HT1080 (cell line): ENCODE results near the gene SOBP. TPM values are rescaled to one million over a fixed set of nuclear protein-coding genes. Genes with fewer than 3 reads are reported as not detected.
A peak's percentile ranks its signal among the peaks of the same experiment; 100 is the strongest.
"Not testable (repeated sequence)": the region's sequence is repeated elsewhere in the genome, so short reads cannot be mapped to it uniquely, and the experiment has no call there.

ENCODE experiments used
- DNase-seq: peaks from one replicate; pipeline ENCODE4 v3.0.0-alpha.2; 2015; ENCODE audit warnings: low read depth
- total RNA-seq: library from RNA; depleted of rRNA; stranded (reverse); fragments of >200 nt; shearing (Covaris generic); gene quantifications from 2 replicates; pipeline ENCODE4 v1.2.3, GENCODE V29; 2014

The SOBP gene
- total RNA-seq, 1 experiment from 2014 or later = 1.9 TPM

DNA sequence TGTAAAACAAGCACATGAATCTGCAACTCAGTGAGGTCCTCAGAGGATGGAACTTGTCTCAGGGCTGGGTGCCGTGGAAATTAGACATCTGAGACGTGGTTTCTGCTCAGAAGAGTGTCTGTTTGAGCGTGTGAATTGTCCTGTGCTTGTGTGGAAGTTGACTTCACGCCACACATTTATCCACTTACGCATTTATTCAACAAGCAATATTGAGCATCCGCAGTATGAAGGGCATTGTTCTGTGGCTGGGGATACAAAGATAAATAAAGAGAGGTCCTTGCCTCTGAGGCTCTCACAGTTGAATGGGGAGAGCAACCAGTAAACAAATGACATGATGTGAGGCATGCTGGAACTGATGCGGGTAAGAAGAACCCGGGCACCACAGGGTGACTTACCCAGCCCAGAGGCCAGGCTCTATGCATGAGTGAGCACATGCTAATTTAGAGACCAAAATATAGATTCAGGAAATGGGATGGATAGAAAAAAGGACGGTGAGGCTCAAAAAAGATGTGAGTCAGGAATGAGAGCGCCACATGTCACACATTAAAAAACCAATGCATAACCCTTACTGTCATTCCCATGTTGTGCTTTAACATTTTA lies 60.4 kb downstream of the SOBP start:
- DNase-seq = no peak

- no peak for DNase-seq
Observed at GRCh38 chr6:107550906-107551305, 61.0 kb downstream of the SOBP start.

GRCh38 chr6:107553121-107553520 lies 63.2 kb downstream of the SOBP start:
- not testable (repeated sequence) for DNase-seq

GRCh38 chr6:107554326-107554725 lies 64.4 kb downstream of the SOBP start:
- DNase-seq = no peak

DNA sequence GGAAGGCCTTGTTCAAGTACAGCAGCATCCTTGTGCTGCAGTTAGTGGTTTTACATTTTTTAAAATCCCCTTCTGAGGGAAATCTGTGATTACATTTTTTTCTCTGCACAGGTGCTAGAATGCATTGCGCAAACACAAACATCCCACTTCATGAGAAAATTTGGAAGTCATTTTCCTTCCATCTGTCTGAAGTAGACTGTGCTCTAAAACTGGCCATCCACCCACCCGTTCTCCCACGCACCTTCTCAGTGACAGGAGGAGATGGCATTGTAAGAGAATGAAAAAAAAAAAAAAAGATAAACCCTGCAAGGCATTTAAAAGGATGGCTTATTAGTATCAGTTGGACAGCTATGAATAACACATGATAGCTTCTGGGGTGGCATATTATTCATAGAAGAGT lies 65.0 kb downstream of the SOBP start:
- DNase-seq = no peak

DNA sequence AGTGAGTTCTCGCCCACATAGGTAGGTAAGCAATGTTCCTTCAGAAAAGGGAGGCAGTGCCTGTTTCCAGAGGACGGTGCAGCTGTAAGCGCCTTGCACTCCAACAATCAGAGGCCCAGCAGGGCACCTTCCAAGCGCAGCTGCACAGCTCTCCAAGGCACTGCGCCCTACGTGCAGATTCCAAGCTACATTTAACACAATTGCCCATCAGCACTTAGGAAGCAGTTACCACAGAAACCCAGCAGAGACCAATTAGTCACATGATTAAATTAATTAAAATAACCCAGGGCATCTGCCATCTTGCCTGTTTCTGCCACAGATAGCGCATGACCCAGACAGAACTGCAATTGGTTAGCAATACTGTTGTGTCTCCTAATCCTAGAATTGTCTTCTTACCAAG lies 65.5 kb downstream of the SOBP start:
- DNase-seq = no peak

GRCh38 chr6:107556082-107556481 lies 66.2 kb downstream of the SOBP start:
- no peak for DNase-seq

GRCh38 chr6:107557698-107558097 lies 67.8 kb downstream of the SOBP start:
- DNase-seq = no peak

- no peak for DNase-seq
Observed at GRCh38 chr6:107560657-107561056, 70.7 kb downstream of the SOBP start.

DNA sequence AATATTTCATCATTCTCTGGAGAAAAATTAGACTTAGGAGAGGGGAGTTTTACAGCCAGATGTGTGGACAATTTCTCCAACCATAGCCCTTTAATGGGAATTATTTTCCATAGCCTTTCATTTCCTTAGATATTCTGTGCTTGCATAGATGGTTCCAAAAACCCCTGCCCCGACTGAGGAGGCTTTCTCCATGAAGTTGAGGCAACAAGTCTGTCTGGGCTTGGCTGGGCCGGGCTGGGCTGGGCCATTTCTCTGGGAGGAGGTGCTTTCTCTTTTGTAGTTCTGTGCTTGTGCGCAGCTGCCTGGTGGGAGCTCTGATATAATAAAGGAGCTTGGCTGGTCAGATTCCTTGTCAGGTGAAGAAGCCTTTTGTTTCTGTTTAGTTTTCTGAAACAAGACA lies 71.4 kb downstream of the SOBP start:
- no peak for DNase-seq

DNA sequence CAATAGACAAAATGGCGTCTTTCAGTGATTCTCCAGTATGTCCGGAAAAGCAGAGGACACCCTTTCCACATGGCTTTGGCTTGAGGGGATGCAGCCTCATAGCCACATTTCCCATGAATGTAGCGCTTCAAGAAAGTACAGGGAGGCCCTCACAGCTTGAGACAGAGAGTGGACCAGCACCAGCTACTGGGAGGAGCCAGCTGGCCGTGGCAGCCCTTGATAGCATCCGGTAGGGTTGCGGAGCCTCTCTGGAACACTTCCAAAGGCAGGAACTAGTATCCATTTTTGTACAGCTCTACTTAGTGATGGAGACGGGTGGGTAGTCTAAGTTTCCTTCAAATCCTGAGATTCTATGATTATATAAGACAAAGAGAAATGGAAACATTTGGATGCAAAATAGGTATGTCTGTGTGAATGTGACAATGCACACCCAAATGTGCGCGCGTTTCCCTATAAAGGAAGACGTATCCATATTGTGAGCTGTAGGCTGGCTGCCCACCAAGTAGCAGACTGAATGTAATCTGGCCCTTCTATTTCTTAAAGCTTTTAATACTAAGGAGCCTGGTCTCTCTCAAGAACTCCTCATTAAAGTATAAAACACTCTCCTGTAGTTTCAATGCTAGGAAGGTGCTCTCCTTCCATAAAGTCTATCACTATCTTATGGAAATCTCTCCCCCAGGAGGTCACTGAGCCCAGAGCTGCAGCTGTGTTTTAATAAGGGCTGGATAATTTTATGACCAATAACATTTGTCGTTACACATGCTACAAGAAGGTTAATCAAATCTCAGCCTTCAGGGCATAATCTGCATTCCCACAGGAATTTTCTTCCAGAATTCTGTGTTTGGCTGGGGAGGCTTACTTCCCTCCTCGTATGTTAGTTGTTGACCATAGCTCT lies 74.0 kb downstream of the SOBP start:
- DNase-seq = no peak

DNA sequence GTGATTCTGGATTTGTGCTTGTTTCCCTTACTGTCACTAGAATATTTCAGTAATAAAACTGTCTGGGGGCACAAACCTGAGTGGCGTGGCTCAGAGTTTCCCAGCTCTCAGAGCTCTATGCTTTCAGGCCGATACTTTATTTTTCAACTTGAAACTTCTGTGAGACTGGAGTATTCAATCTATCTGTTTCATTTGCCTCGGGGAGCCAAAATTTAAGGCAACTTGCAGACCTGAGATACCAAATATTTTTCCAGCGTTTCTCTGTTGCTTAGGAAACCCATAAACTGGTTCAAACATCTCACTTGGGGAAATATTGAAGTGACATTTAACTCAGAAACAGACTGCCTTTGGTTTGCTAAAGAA lies 74.7 kb downstream of the SOBP start:
- no peak for DNase-seq

- peak; percentile 50 for DNase-seq
Observed at GRCh38 chr6:107565165-107565723, 75.3 kb downstream of the SOBP start.

DNA sequence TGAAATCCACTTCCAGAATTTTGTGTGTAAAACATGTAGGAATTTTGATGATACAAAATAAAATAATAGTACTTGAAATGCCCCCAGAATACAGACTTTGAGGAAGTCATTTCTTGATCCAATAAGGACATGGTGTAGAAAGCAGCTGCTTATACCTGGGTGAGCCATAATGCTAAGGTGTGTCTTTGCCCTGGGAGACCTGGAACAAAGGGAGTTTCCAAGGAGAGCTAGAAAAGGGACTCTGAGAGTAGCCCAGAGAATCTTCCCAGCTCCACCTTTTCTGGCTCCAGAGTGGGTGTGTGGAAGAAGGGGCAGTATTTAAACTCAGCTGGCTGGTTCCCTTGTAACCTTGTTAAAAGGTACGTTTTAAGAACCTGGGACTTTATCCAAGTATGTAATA lies 77.7 kb downstream of the SOBP start:
- no peak for DNase-seq

- DNase-seq = no peak
Observed at GRCh38 chr6:107569473-107569872, 79.6 kb downstream of the SOBP start.

- no peak for DNase-seq
Observed at GRCh38 chr6:107571354-107571753, 81.4 kb downstream of the SOBP start.

DNA sequence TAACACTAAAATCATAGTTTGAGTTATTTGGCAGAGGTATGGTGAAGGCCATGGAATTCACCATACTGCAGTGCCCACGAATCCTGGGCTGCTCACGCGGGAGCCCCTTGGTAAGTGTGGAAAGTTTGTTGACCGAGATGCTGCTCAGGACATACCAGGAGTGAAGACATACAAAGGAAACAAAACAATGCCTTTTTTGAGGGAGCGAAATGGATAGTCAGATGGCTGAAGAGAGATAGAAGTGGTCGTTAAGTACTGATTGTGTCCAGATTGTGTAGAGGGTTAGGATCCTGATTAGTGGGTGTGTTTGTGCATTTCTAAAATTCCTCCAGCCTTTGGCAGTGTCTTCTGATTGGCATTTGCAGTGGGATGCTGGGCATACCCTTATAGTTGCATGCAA lies 83.0 kb downstream of the SOBP start:
- DNase-seq = no peak

GRCh38 chr6:107574856-107575255 lies 84.9 kb downstream of the SOBP start:
- DNase-seq = no peak

- DNase-seq = peak; percentile 67
Observed at GRCh38 chr6:107576852-107577251, 86.9 kb downstream of the SOBP start.

DNA sequence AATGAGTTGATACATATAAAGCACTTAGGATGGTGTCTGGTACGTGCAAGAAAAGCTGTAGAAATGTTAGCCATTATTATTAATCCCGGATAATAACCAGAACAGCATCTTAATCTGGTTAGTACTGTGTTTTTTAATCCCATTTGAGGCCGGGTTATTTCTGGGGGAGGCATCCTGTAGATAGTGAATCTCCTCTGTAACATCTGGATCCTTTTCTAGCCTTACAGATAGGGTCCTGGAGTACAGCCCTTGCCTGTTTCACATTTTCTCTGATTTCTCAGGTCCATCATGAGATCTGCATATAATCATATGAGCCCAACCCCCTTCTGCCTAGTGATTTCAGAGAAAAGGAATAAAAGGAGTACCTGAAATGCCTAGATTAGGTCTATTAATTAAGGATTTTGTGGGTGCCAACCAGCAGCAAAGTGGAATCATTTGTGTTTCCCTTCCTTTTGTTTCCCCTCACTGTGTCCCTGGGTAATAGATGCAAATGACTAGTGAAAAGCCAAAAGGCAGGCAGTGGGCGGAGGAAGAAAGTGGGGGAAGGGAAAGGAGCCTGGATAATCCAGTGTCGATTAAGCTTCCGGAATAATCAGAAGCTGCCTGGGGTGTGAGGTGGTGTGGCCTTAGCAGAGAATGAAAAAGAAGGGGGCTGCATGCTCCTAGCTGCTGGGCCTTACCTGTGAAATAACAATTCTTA lies 88.9 kb downstream of the SOBP start:
- DNase-seq = no peak

- DNase-seq = no peak
Observed at GRCh38 chr6:107579456-107580056, 89.6 kb downstream of the SOBP start.

GRCh38 chr6:107582086-107582485 lies 92.2 kb downstream of the SOBP start:
- no peak for DNase-seq
